ENCODE results near the gene IZUMO2.

DNA sequence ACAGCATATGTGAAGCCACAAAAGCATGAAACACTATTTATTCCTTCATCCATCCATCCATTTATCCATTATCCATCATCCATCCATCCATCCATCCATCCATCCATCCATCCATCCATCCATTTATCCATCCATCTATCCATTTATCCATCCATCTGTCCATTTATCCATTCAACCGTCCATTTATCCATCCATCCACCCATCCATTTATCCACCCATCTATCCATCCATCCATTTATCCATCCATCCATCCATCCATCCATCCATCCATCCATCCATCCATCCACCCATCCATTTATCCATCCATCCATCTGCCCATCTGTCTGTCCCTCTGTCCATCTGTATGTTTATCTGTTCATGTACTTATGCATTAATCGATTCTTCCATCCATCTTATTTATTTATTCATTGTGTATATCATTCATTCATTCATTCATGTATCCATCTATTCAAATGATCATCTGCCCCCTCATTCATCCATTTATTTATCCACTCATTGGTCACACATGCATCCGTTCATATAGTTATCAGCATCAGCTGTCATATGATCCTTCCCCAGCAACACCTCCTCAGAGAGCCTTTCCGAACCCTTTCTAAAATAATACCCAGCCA is 33.3 kb upstream of the IZUMO2 start:
- TF ChIP-seq, protein P1, sequence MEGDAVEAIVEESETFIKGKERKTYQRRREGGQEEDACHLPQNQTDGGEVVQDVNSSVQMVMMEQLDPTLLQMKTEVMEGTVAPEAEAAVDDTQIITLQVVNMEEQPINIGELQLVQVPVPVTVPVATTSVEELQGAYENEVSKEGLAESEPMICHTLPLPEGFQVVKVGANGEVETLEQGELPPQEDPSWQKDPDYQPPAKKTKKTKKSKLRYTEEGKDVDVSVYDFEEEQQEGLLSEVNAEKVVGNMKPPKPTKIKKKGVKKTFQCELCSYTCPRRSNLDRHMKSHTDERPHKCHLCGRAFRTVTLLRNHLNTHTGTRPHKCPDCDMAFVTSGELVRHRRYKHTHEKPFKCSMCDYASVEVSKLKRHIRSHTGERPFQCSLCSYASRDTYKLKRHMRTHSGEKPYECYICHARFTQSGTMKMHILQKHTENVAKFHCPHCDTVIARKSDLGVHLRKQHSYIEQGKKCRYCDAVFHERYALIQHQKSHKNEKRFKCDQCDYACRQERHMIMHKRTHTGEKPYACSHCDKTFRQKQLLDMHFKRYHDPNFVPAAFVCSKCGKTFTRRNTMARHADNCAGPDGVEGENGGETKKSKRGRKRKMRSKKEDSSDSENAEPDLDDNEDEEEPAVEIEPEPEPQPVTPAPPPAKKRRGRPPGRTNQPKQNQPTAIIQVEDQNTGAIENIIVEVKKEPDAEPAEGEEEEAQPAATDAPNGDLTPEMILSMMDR (IDR thresholded peaks at IDR 0.05): no peak
- no peak for TF ChIP-seq POLR2A (IDR thresholded peaks at IDR 0.05)
